AG09309 (cell line): ENCODE data around the gene HOXB9.

Experiments
- DNase-seq: peaks from one replicate; pipeline ENCODE4 v3.0.0-alpha.2; 2010; ENCODE audit warnings: low read depth
- H3K4me3 ChIP-seq: 2 replicates; pipeline ENCODE4 v1.5.1; 2011; ENCODE audit warnings: mild to moderate bottlenecking, low read depth, low read length, moderate library complexity; ENCODE audit not compliant: control insufficient read depth
- TF ChIP-seq, protein P1 (sequence below): IDR thresholded peaks from 2 replicates; pipeline ENCODE4 v1.5.1; 2011; ENCODE audit warnings: mild to moderate bottlenecking, low read depth, low read length, inconsistent platforms; ENCODE audit not compliant: insufficient read depth, control insufficient read depth; ENCODE audit errors: missing control alignments

HOXB9 gene

DNA sequence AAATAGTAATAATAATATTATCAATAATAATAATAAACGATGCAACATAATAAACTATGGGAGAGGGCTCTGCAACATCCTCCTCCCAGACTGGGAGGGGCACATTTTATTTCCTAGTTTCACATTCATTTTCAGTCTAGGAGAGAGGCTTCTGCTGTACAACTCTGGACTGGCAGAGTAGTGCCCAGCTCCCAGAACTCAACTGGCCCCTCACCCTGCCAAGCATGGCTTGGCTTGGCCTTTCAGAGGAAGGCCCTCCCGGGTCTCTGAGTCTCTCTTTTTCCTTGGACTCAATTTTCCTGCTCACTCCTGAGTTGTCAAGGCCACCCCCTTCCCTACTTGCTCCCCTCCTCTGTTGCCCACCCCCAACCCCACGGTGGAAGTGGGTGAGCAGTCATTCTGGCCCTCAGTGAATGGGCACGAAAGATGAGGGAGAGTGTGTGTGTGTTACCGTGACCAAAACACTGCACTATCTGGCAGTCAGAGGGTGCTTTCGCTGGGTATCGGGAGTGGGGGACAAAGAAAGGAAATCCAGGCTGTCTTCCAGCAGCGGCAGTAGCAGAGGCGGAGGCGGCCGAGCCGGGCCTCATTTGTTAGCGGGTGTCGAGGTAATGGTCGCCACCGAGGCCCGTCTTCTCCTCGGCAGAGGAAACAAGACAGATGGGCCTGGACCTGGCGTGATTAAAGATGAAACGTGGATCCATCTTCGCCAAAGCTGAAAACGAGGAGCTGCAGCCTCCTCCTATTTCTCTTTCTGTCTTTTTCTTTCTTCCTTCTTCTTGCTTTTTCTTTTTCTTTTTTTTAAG lies 50.3 kb downstream of the HOXB9 start:
- H3K4me3 ChIP-seq = no peak overlapping the region
- TF ChIP-seq, protein P1, sequence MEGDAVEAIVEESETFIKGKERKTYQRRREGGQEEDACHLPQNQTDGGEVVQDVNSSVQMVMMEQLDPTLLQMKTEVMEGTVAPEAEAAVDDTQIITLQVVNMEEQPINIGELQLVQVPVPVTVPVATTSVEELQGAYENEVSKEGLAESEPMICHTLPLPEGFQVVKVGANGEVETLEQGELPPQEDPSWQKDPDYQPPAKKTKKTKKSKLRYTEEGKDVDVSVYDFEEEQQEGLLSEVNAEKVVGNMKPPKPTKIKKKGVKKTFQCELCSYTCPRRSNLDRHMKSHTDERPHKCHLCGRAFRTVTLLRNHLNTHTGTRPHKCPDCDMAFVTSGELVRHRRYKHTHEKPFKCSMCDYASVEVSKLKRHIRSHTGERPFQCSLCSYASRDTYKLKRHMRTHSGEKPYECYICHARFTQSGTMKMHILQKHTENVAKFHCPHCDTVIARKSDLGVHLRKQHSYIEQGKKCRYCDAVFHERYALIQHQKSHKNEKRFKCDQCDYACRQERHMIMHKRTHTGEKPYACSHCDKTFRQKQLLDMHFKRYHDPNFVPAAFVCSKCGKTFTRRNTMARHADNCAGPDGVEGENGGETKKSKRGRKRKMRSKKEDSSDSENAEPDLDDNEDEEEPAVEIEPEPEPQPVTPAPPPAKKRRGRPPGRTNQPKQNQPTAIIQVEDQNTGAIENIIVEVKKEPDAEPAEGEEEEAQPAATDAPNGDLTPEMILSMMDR = no peak
- DNase-seq = no peak

DNA sequence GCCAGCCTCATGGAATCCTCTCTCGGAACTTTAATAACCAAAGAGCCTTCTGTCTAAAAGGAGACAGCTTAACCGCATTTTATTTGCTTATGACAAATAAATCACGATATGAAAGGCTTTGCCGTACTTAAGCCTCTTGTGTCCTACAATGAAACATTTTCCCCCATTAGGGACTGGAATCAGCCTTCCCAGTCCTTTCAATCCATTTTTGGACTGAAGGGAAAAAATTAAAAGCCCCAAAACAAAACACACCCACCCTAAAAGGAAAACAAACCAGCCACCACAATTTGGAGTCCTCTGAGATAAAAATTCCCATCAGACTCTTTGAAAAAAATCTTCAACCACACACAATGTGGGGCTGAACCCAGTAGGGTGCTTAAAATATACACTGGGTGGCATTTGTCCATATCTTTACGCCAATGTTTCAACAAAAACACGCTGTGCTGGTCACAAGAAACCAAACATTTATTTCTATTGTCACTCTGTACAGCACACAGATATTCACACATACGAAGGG lies 51.0 kb downstream of the HOXB9 start:
- TF ChIP-seq, protein P1 = no peak
- no peak overlapping the region for H3K4me3 ChIP-seq
- no peak for DNase-seq

DNA sequence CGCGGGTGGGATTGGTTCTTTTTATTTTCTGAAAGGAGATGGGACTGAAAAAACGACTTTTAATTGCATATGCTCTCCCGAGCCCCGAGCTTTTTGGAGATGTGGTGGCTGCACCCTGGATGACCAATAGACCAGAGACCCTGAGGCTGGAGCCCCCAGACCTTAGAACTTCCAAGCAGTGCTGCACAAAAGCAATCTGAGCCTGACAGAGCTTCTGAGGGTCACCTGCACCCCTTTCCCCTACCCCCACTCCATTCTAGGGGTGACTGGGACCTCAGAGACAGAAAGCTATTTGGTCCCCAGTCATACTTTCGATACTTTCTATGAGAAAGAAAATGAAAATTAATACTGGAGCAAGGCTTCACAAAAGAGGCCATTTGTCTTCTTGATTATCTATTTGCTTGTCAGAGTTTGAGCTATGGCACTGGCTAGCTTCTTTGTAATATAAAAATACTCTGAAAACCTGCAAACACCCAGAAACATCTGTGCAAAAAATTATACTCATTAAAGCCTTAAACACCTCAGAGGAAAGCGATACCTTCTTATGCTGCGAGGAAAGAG lies 51.6 kb downstream of the HOXB9 start:
- DNase-seq = no peak
- TF ChIP-seq, protein P1 = no peak
- H3K4me3 ChIP-seq = no peak overlapping the region

DNA sequence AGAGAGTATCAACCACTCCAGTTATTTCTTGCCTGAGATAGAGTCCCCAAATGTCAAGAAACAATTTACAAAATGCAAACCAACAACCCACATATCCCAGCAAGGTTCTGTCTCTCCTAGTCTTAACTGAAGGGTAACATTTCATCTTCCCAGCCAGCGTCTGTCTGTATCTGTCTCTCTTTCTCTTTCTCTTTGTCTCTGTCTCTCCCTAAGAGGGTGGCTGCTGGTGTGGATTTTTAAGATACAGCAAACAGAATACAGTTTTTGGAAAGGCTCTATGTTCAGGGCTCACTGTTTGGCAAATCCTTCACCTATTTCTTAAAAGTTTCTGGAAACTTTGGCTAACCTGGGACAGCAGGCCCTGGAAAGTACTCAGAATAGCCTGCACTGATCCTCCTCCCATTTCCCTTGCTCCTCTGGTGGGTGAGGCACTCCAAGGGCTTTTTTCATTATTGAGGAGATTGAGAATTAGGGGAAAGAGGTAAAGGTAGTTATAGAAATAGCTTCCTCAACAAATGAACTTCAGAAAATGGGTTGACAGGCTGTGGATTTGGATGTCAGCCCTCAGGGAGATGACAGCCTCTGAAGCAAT lies 54.2 kb downstream of the HOXB9 start:
- DNase-seq = no peak
- no peak overlapping the region for H3K4me3 ChIP-seq
- TF ChIP-seq, protein P1 = no peak
